Stimulated activated CD8-positive, alpha-beta memory T cell treated with anti-CD3 and anti-CD28 coated beads, Interleukin-15, amount 100 ng/mL, for 1 hour (primary cell): Measurements from ENCODE around the gene TTC34.

ENCODE experiments used
- DNase-seq: peaks from one replicate; pipeline ENCODE4 v3.0.0-alpha.2; 2020; ENCODE audit warnings: low read depth

Gene TTC34

GRCh38 chr1:2828586-2829250, 27.2 kb upstream of the TTC34 start:
- no peak for DNase-seq

DNA sequence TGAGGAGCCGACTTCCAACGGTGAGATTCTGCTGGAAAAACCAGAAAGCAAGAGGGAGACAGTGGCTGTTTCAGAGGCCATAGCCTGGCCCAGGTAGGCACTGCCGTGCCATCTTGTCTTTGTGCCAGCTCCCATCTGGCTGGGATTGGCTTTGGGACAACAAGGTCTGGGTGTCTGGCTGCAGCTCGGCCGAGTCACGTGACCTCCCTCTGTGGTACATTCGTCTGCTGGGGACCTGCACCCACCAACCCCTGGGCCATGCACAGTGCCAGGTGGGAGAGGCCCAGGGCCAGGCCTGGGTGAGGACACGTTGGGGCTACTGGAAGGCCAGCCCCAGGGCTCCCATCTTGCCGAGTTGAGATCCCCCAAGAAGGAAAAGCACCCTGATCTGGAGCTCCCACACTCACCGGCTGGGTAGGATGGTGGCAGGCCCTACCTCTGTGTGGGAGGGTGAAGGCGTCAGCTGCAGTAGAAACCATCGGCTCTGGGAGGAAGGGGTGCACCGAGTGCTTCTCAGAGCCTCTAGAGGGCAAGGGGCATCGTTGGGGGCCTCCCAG, 25.3 kb upstream of the TTC34 start:
- DNase-seq = no peak

- no peak for DNase-seq
Measured at GRCh38 chr1:2826316-2826715, 24.8 kb upstream of the TTC34 start.

DNA sequence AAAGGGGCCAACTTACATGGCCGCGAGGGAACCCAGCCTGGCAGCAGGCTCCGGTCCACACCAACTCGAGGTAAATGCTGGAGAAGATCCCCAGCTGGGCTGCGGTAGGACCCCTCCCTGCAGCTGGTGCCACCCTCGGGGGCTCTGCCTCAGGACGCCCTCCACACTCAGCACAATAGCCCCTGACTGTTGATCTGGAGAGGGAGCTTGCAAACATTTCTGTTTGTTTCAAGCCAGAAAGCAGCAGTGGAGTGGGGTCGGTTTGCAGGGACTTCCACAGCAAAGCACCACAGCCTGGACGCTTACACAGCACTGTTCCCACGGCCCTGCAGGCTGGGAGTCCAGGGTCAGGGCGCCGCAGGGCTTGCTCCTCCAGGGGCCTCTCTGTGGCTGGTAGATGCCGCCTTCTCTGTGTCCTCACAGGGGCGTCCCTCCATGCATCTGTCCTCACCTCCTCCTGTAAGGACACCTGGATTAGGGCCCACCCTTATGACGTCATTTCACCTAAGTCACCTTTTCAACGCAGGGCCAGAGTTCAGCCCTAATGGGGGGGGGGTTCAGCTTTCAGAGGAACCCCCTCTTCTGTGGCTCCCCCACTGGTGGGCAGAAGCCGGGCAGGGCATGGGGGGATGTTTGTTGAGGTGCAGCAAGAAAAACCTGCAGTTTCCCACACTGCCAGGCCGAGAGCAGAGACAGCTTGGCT, 24.1 kb upstream of the TTC34 start:
- DNase-seq = no peak

DNA sequence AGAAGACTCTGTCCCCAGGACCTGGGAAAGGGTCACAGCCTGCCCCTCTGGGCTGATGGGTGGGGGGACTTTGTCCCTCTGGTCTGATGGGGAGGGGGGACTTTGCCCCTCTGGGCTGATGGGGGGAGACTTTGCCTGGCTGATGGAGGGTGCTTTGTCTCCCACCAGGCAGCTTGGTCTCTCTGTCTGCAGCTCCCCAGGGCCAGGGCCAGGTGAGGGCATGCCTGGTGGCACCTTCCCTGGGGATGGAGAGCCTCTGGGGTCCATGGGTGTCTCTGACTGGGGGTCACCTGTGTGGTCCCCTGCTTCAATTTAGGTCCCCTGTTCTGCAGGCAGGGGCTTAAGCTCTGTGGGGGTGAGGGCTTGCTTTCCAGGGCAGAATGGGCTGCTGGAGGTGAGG, 23.5 kb upstream of the TTC34 start:
- DNase-seq = no peak

DNA sequence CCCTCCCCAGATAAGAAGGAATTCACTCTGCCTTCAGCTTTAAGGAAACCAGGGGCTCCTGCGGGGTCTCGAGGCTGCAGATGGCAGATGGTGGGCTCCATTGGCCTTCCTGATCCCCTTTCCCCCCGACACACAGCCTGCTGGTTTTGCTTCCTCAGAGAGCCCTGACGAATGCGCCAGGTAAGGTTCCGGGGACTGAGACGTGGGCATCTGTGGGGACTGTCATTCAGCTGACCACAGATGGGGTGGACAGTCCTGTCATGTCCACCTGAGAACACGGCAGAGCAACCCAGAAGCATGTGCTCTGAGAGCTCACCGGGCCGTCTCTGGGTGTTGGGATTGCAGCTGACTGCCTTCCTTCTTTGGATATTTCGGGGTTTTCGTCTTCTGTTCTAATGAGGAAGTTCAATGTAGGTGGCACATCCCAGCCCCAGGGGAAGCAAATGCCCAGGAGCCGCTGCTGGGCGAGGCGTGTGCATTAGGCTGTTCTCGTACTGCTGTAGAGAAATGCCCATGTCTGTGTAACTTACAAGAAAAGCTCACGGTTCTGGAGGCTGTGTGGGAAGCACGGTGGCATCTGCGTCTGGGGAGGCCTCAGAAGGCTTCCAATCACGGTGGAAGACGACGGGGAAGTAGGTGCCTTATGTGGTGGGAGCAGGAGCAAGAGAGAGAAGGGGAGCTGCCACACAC, 22.6 kb upstream of the TTC34 start:
- DNase-seq = no peak

GRCh38 chr1:2822621-2823145, 21.2 kb upstream of the TTC34 start:
- DNase-seq = no peak

DNA sequence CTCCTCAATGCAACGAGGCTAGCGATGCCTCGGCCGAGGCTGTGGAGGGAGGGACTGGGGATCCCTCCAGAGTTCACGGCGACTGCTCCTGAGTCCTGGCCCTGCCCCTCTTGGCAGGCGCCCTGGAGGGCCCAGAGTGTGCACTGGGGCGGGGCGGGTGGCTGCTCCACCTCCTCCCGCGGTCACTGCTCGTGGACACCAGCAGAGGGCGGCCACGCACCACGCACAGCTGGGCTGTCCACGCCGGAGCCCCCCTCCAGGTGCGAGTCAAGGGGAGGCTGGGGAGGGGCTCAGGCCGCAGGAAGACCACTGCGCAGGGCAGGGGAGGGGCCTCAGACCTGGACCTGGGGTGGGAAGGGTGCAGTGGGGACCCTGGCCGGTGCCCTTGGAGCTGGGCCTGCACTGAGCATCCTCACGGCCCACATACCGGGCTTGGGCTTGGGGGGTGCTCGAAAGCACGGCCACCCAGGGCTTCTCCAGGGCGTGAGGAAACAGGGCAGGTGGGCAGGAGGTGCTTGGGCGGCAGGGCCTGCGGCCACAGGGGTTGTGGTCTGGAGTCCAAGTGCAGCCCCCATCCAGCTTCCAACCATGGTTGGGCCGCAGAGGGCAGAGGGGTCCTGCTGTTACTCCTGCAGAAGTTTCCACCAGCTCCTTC, 20.6 kb upstream of the TTC34 start:
- no peak for DNase-seq

DNA sequence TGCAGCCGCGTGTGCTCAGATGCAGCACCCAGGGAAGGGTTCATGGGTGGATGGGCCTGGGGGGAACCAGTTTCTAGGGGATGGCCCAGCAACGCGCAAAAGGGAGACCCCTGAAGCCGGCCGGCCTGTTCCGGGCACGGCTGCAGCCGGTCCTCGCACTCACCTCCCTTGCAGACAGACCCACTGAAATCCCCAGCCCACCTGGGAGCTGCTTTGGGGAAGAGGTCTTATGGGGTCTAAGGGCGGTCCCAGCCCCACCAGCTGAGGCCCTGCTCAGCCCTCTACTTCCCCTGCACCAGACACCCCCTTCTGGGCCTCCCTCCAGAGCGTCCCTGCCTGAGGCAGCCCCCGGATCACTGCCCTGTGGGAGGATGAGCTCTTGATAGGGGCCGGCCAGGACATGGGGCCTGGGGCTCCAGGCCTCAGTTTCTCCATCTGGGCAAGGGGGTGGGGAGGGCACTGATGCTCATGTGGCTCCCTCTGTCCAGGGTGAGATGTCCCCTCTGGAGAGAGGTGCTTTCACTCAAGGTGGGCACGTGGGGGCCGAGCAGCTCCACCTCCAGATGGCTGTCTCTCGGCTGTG, 20.0 kb upstream of the TTC34 start:
- DNase-seq = no peak

- no peak for DNase-seq
Measured at GRCh38 chr1:2820731-2821372, 19.4 kb upstream of the TTC34 start.

GRCh38 chr1:2819831-2820730, 18.6 kb upstream of the TTC34 start:
- no peak for DNase-seq

GRCh38 chr1:2819429-2819828, 17.9 kb upstream of the TTC34 start:
- DNase-seq = no peak

GRCh38 chr1:2817784-2818564, 16.5 kb upstream of the TTC34 start:
- no peak for DNase-seq

DNA sequence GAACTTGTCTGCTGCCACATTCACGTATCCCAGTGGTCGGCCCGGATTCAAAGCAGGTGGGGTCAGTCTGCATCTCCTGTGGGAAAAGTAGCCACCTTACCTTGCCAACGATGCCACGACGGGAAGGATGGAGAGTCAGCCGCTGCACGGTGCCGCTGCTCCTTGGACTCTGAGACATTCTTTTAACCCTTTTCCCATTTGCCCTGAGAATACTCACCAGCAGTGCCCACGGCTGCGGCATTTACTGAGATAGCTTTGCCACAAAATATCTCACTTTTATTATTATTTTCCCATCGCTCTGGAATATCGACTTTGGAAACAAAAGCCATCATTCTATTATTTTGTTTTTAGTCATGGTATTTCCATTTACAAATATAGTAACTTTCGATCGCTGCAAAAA, 15.3 kb upstream of the TTC34 start:
- no peak for DNase-seq

- DNase-seq = no peak
Measured at GRCh38 chr1:2815551-2815950, 14.1 kb upstream of the TTC34 start.

DNA sequence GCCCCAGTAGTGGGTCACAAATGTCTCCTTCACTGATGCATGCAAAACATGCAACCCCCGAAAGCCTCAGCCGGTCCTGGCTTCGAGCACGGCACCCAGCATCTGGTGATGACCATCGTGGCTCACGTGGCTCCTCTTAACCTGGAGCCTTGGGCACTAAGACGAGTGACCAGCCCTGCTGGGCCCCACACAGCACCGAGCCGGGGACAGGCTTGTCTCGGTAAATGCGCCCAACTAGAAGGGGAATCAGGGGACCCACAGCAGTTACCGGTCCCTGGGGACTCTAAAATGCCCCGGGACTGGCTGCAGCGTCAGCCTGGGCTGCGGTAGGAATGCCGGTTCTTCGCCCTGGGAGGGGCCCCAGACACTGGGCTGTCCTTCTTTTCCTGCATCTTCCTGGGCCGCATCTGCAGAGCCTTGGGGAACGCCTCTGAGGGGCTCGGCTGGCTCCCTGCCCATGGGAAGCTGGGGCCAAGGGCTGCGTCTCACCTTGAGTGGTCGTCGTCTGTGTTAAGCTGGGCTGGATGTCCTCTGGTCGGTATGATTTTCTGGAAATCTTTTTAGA, 13.1 kb upstream of the TTC34 start:
- DNase-seq = no peak

- DNase-seq = no peak
Measured at GRCh38 chr1:2812939-2813653, 11.6 kb upstream of the TTC34 start.

- no peak for DNase-seq
Measured at GRCh38 chr1:2812136-2812535, 10.6 kb upstream of the TTC34 start.

GRCh38 chr1:2811533-2811918, 10.0 kb upstream of the TTC34 start:
- DNase-seq = no peak
